ENCODE measurements around the gene SKA2.

Gene SKA2

DNA sequence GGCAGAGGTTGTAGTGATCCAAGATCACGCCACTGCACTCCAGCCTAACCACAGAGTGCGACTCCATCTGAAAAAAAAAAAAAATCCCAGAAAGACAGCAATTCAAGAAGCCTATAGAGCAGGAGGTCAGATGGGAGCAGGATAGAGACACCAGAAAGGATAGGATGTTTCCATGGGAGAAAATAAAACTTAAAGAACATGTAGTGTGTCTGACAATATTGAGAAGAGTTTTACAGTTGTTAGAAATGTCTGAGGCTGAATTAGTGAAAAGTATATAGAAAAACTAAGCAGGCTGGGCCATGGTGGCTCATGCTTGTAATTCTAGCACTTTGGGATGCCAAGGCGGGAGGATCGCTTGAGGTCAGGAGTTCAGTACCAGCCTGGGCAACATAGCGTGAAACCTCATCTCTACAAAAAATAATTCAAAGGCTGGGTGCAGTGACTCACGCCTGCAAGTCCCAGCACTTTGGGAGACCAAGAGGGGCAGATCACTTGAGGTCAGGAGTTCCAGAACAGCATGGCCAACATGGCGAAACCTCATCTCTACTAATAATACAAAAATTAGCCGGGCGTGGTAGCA is 33.0 kb downstream of the SKA2 start:
- Histone ChIP-seq H3K9ac (no peak overlapping the region), H3K36me3 (peaks cover 20 to 97% (median 78%) of the 10 kb centered on the region in 11 experiments; a peak in 21 of 22 replicates), H4K20me1 (no peaks in the 10 kb centered on the region; a peak in 2 of 22 replicates), H3K27ac (peak overlapping the region in 4 of 11 experiments; percentile 18 to 34 (median 24); a peak in 2 of 22 replicates), H3K27me3 (no peaks in the 10 kb centered on the region), H3K4me2 (peak overlapping the region in 8 of 11 experiments; percentile 5 to 47 (median 28); a peak in 13 of 22 replicates), H3K9me3 (replicated peaks in 1 of 11) (no peaks in the 10 kb centered on the region), H3K4me3 (no peak overlapping the region), H3K4me1 (peaks cover 0 to 13% (median 10%) of the 10 kb centered on the region in 10 experiments; a peak in 14 of 20 replicates)
- TF ChIP-seq Cebpa-rat (IDR thresholded peaks at IDR 0.05) = no peak

DNA sequence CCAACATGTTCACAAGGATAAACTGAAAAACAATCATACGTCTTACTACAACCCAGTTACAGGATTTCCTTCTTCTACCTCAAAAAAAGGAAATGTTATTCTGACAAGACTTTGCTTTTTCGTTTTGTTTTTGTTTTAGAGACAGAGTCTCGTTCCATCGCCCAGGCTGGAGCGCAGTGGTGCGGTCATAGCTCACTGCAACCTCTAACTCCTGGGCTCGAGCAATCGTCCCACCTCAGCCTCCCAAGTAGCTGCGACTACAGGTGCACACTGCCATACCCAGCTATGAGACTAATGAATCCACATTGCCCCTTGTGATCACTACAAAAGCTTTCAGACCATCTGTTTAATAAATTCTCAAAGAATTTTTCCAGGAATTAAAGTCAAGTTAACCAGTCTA is 39.5 kb downstream of the SKA2 start:
- TF ChIP-seq Cebpa-rat (IDR thresholded peaks at IDR 0.05) = no peak
- Histone ChIP-seq H3K4me1 (no peaks in the 10 kb centered on the region), H3K27me3 (no peaks in the 10 kb centered on the region), H3K4me2 (no peak overlapping the region), H3K36me3 (peaks cover 20 to 100% (median 90%) of the 10 kb centered on the region in 11 experiments; a peak in 21 of 22 replicates), H3K9ac (no peak overlapping the region), H3K9me3 (replicated peaks in 1 of 11) (no peaks in the 10 kb centered on the region), H3K4me3 (no peak overlapping the region), H4K20me1 (peaks cover 0 to 15% (median 0%) of the 10 kb centered on the region in 11 experiments; a peak in 2 of 22 replicates), H3K27ac (no peak overlapping the region)

- no peak overlapping the region for H3K27ac ChIP-seq
- H3K36me3 ChIP-seq = peaks cover 5 to 80% (median 55%) of the 10 kb centered on the region in 11 experiments; a peak in 20 of 22 replicates
- peaks cover 0 to 20% (median 15%) of the 10 kb centered on the region in 10 experiments; a peak in 18 of 20 replicates for H3K4me1 ChIP-seq
- H3K9me3 ChIP-seq (replicated peaks in 1 of 11) = no peaks in the 10 kb centered on the region
- H3K9ac ChIP-seq = no peak overlapping the region
- peaks cover 0 to 15% (median 0%) of the 10 kb centered on the region in 11 experiments; a peak in 2 of 22 replicates for H4K20me1 ChIP-seq
- TF ChIP-seq Cebpa-rat (IDR thresholded peaks at IDR 0.05) = no peak
- no peak overlapping the region for H3K4me3 ChIP-seq
- no peak overlapping the region for H3K4me2 ChIP-seq
- no peaks in the 10 kb centered on the region for H3K27me3 ChIP-seq
These were observed 43.4 kb downstream of the SKA2 start for GRCh38 chr17:59111539-59111938.

DNA sequence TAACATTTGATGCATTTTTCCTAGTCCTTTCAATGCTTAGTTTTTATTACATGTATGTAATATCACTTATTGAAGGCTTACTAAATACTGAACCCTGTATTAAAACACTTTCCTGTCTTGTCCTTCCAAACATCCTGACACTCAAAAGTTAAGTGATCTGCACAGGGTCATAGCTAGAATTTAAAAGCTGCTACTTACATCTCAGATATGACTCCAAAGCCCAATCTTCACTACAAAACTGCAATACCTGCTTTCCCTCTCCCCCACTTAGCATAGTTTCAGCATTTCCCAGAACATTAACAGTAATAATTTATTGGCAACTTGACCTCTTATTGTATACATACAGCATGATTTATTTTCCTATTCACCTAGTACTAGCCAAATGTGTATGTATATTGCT is 44.0 kb downstream of the SKA2 start:
- no peak for TF ChIP-seq Cebpa-rat (IDR thresholded peaks at IDR 0.05)
- H3K27me3 ChIP-seq = no peaks in the 10 kb centered on the region
- H3K4me3 ChIP-seq = no peak overlapping the region
- H4K20me1 ChIP-seq = peaks cover 0 to 15% (median 0%) of the 10 kb centered on the region in 11 experiments; a peak in 4 of 22 replicates
- H3K4me2 ChIP-seq = no peak overlapping the region
- no peak overlapping the region for H3K9ac ChIP-seq
- H3K27ac ChIP-seq = no peak overlapping the region
- H3K9me3 ChIP-seq (replicated peaks in 1 of 11) = no peaks in the 10 kb centered on the region
- H3K4me1 ChIP-seq = peaks cover 0 to 20% (median 16%) of the 10 kb centered on the region in 10 experiments; a peak in 18 of 20 replicates
- H3K36me3 ChIP-seq = peaks cover 5 to 74% (median 51%) of the 10 kb centered on the region in 11 experiments; a peak in 20 of 22 replicates

DNA sequence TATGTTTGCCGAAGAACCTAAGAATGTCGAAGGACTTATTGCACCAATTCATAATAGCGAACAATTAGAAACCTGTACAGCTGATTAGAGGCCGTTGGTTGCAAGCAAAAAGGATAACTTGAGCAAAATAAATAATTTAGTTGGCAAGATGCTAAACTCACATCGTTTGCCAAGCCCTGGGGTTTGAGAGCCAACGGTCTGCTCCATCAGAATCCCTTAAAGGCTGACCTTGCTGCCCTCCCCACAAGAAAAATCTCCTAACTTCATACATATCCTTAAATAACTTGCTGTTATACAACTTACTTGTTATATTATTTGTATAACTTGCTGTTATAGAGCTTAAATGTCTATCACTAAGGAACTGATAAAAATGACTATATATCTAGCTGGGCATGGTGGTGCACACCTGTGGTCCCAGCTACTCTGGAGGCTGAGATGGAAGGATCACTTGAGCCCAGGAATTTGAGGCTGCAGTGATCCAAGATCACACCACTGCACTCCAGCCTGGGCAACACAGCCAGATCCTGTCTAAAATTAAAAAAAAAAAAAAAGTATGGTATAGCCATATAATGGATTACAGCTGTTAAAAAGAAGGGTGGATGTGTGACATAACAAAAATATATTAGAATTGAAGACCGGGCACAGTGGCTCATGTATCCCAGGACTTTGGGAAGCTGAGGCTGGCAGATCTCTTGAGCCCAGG is 46.4 kb downstream of the SKA2 start:
- Histone ChIP-seq H3K9me3 (replicated peaks in 1 of 11) (no peaks in the 10 kb centered on the region), H4K20me1 (peaks cover 0 to 25% (median 6%) of the 10 kb centered on the region in 11 experiments; a peak in 8 of 22 replicates), H3K9ac (peak overlapping the region in 1 of 11 experiments; percentile 9; a peak in 1 of 22 replicates), H3K27me3 (no peaks in the 10 kb centered on the region), H3K36me3 (peaks cover 0 to 58% (median 33%) of the 10 kb centered on the region in 11 experiments; a peak in 20 of 22 replicates), H3K4me1 (peaks cover 14 to 39% (median 33%) of the 10 kb centered on the region in 10 experiments), H3K4me2 (peak overlapping the region in 10 of 11 experiments; percentile 81 to 96 (median 87); a peak in 15 of 22 replicates), H3K27ac (no peak overlapping the region), H3K4me3 (peak overlapping the region in 3 of 10 experiments; percentile 89 to 97 (median 97); a peak in 2 of 20 replicates)
- no peak for TF ChIP-seq Cebpa-rat (IDR thresholded peaks at IDR 0.05)

DNA sequence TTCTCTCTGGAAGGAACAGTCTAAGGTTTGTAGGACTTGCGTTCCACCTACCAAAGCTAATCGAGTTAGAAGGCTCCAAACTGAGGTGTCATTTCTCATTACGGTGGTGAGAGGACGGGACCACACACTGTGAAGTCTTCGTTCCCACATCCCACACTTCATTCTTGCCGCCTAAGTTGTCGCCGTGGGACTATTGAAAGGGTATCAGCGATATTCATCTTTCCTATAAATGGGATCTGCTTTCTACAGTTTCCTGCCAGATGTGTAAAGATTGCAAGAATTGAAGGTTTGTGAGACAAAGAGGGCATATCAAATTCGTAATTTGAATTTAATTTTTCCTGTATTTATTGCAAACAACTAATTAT is 47.7 kb downstream of the SKA2 start:
- no peaks in the 10 kb centered on the region for H3K27me3 ChIP-seq
- peak overlapping the region; percentile 78 to 97 (median 90) for H3K9ac ChIP-seq
- H3K27ac ChIP-seq = peak overlapping the region; percentile 28 to 94 (median 81); a peak in 21 of 22 replicates
- no peaks in the 10 kb centered on the region for H3K9me3 ChIP-seq (replicated peaks in 1 of 11)
- peaks cover 0 to 25% (median 6%) of the 10 kb centered on the region in 11 experiments; a peak in 8 of 22 replicates for H4K20me1 ChIP-seq
- H3K36me3 ChIP-seq = peaks cover 7 to 56% (median 32%) of the 10 kb centered on the region in 11 experiments; a peak in 20 of 22 replicates
- peak overlapping the region; percentile 81 to 96 (median 88) for H3K4me2 ChIP-seq
- peaks cover 14 to 39% (median 33%) of the 10 kb centered on the region in 10 experiments for H3K4me1 ChIP-seq
- TF ChIP-seq Cebpa-rat (IDR thresholded peaks at IDR 0.05) = no peak
- peak overlapping the region; percentile 76 to 98 (median 90) for H3K4me3 ChIP-seq

DNA sequence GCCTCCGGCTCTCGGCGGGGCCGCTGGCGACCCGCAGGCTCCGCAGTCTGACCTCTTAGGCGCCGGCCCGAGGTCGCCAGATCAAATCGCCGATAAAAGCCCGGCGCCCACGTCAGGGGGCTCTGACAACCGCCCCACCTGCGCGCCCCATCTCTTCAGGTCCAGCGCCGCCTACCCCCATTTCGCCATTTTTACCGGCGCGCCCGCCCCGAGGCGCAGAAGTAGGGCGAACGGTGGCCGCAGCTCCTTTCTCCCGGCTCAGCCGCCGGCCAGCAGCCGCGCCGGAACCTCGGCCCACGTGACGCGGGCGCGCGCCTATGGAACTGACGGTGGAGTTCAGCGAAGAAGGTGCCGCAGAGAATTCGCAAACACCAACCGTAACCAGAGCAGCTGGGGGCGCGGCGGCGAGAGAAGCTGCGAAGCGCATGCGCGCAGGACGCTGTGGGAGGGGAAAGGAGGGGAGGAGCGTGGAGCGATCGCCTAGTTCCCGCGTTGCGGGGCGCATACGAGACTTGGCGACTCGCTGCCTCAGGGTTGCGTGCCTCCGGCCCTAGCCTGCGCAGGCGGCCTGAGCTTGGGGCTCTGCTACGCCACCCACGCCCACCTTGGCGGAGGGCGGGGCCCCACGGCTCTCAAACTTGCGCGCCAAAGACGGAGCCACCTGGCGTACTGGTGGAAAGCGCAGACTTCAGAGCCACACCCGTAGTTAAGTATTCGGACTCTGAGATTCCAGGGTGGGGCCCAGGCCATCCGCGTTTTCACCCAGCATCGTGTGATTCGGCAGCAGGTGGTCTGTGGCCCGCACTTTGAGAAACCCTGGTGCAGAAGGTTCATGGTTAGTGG is 48.3 kb downstream of the SKA2 start, which contains the start of gene TRIM37:
Gene TRIM37 (minus strand): TSS at position 418 of the 843 bp plus-strand sequence. CDS start 419 bp downstream, outside the sequence.
- Histone ChIP-seq H3K9ac (peak within 1 kb of the TSS; percentile 83 to 97 (median 91)), H4K20me1 (peaks cover 0 to 25% (median 6%) of the 10 kb centered on the region in 11 experiments; a peak in 8 of 22 replicates), H3K27me3 (no peaks in the 10 kb centered on the region), H3K9me3 (replicated peaks in 1 of 11) (no peaks in the 10 kb centered on the region), H3K36me3 (peaks cover 7 to 56% (median 31%) of the 10 kb centered on the region in 11 experiments; a peak in 20 of 22 replicates), H3K4me1 (peaks cover 14 to 39% (median 33%) of the 10 kb centered on the region in 10 experiments), H3K4me2 (peak within 1 kb of the TSS; percentile 81 to 96 (median 89)), H3K4me3 (peak within 1 kb of the TSS; percentile 76 to 98 (median 90)), H3K27ac (peak within 1 kb of the TSS; percentile 79 to 94 (median 86))
- no peak for TF ChIP-seq Cebpa-rat (IDR thresholded peaks at IDR 0.05)

DNA sequence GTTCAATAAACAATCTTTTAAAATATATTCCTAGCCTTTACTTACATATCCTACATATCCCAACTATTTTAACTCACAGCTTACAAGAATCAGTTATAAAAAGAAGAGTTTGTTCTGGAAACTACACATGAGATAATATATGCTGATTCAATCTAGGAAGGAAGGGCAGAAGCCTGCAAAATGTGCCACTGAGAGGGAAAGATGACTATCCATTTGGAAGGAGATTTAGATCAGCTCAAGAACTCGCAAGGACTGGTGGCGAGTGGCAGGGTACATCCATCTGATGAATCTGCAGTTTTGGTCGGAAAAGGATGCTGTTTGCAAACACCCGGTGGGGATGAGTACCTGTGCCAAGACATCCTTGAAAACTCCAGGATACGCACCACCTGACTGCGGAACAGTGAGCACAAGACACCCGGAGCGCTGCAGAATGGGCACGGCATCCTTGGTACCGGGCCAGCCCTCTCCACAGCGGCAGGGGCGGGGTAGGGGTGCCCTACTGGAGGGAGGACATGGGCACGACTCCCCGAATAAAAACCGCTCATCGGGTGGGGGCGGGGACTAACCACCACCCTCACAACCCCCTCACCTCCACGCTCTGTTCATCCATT is 49.0 kb downstream of the SKA2 start:
- Histone ChIP-seq H3K4me3 (peak overlapping the region; percentile 76 to 98 (median 90)), H3K4me2 (peak overlapping the region; percentile 63 to 91 (median 82)), H4K20me1 (peaks cover 0 to 25% (median 6%) of the 10 kb centered on the region in 11 experiments; a peak in 8 of 22 replicates), H3K36me3 (peaks cover 11 to 56% (median 29%) of the 10 kb centered on the region in 11 experiments; a peak in 21 of 22 replicates), H3K9ac (peak overlapping the region; percentile 83 to 97 (median 91)), H3K27ac (peak overlapping the region; percentile 79 to 94 (median 86)), H3K4me1 (peaks cover 14 to 39% (median 33%) of the 10 kb centered on the region in 10 experiments), H3K9me3 (replicated peaks in 1 of 11) (no peaks in the 10 kb centered on the region), H3K27me3 (no peaks in the 10 kb centered on the region)
- no peak for TF ChIP-seq Cebpa-rat (IDR thresholded peaks at IDR 0.05)
